KMS-11 (cell line): Measurements from ENCODE around the gene DNASE1L2.

ENCODE experiments used
- H2AFZ ChIP-seq: fragments of 200-600 bp; sonication (generic); 2 replicates; pipeline ENCODE4 v1.6.1; 2016; ENCODE audit warnings: antibody characterized with exemption, mixed run types, low read depth
- H3K27ac ChIP-seq: fragments of 200-600 bp; sonication (generic); 2 replicates; pipeline ENCODE4 v1.6.1; 2016; ENCODE audit warnings: mild to moderate bottlenecking, mixed run types
- H3K27me3 ChIP-seq: fragments of 200-600 bp; sonication (generic); 2 replicates; pipeline ENCODE4 v1.6.1; 2017; ENCODE audit warnings: mild to moderate bottlenecking, low read depth, mixed run types, moderate library complexity; ENCODE audit not compliant: insufficient read depth
- H3K36me3 ChIP-seq: fragments of 200-600 bp; sonication (generic); 2 replicates; pipeline ENCODE4 v1.6.1; 2017; ENCODE audit warnings: mild to moderate bottlenecking, mixed run types; ENCODE audit not compliant: insufficient read depth
- H3K4me1 ChIP-seq: fragments of 200-600 bp; sonication (generic); 2 replicates; pipeline ENCODE4 v1.6.1; 2016; ENCODE audit warnings: mild to moderate bottlenecking, low read depth, mixed run types; ENCODE audit not compliant: poor library complexity, severe bottlenecking
- H3K4me2 ChIP-seq: fragments of 200-600 bp; sonication (generic); 2 replicates; pipeline ENCODE4 v1.7.0; 2016; ENCODE audit warnings: mild to moderate bottlenecking, mixed run types
- H3K4me3 ChIP-seq: fragments of 200-600 bp; sonication (generic); IDR thresholded peaks from 2 replicates; pipeline ENCODE4 v1.6.1; 2017; ENCODE audit warnings: low read depth, low read length, mixed read lengths; ENCODE audit not compliant: insufficient read depth
- H3K79me2 ChIP-seq: fragments of 200-600 bp; sonication (generic); 2 replicates; pipeline ENCODE4 v1.6.1; 2016; ENCODE audit warnings: low read depth, mixed run types; ENCODE audit not compliant: insufficient read depth
- H3K9ac ChIP-seq: fragments of 200-600 bp; sonication (generic); 2 replicates; pipeline ENCODE4 v1.6.1; 2016; ENCODE audit warnings: mild to moderate bottlenecking, mixed run types
- H4K20me1 ChIP-seq: fragments of 200-600 bp; sonication (generic); 2 replicates; pipeline ENCODE4 v1.6.1; 2016; ENCODE audit warnings: mild to moderate bottlenecking, mixed run types; ENCODE audit not compliant: insufficient read depth
- TF ChIP-seq, protein P1 (sequence below): fragments of 200-600 bp; sonication (generic); conservative IDR thresholded peaks from 2 replicates; pipeline ENCODE4 v1.6.1; 2017; ENCODE audit warnings: low read depth, mild to moderate bottlenecking, antibody characterized with exemption, low read length, moderate library complexity, mixed read lengths

The DNASE1L2 gene

DNA sequence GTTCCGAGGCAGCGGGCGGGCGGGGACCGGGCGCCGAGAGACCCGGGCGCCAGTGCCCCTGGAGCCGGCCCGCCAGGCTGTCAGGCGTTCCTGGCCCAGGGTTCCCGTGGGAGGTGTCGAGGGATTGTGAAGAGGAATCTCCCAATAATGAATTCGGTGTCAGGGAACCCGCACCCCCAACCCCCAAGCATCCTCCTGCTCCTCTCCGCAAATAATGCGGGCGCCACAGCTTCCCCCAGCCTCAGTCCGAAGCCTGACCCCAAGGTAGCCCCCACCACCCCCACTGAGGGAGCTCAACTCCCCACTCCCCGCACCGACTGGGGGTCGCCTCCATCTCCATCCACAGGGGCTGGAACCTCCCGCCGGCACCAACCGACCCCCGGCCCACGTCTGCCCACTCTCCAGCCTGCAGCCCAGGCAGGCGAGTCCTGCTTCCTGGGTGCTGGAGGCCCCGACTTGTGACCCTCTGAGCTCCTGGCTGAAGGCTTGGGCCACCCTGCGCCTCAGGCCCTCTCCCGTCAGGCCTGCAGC is 39.2 kb upstream of the DNASE1L2 start:
- Histone ChIP-seq H3K27ac (no peak overlapping the region), H2AFZ (no peak overlapping the region), H3K4me3 (no peak overlapping the region), H4K20me1 (no peaks in the 10 kb centered on the region), H3K27me3 (peaks cover 80% of the 10 kb centered on the region), H3K9ac (no peak overlapping the region), H3K4me2 (no peak overlapping the region), H3K79me2 (no peaks in the 10 kb centered on the region), H3K4me1 (no peaks in the 10 kb centered on the region), H3K36me3 (no peaks in the 10 kb centered on the region)
- TF ChIP-seq, protein P1, sequence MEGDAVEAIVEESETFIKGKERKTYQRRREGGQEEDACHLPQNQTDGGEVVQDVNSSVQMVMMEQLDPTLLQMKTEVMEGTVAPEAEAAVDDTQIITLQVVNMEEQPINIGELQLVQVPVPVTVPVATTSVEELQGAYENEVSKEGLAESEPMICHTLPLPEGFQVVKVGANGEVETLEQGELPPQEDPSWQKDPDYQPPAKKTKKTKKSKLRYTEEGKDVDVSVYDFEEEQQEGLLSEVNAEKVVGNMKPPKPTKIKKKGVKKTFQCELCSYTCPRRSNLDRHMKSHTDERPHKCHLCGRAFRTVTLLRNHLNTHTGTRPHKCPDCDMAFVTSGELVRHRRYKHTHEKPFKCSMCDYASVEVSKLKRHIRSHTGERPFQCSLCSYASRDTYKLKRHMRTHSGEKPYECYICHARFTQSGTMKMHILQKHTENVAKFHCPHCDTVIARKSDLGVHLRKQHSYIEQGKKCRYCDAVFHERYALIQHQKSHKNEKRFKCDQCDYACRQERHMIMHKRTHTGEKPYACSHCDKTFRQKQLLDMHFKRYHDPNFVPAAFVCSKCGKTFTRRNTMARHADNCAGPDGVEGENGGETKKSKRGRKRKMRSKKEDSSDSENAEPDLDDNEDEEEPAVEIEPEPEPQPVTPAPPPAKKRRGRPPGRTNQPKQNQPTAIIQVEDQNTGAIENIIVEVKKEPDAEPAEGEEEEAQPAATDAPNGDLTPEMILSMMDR = no peak

DNA sequence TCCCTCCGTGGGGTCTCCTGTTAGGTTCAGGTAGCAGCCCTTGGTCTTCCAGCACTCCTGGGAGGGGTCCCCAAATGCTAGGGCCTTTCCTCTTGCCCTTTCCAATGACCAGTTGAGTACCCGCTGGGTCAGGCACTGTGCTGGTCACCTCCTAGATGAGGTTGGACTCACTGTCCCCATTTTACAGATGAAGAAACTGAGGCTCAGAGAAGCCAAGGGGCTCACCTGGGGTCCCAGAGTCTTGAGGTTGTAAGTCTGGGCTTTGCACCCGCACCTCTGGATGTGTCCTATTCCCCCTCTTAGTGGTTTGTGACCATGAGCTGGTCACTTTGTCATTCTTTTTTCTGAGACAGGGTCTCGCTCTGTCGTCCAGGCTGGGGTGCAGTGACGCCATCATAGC is 38.5 kb upstream of the DNASE1L2 start:
- no peak overlapping the region for H3K4me3 ChIP-seq
- peaks cover 82% of the 10 kb centered on the region for H3K27me3 ChIP-seq
- TF ChIP-seq, protein P1 = no peak

DNA sequence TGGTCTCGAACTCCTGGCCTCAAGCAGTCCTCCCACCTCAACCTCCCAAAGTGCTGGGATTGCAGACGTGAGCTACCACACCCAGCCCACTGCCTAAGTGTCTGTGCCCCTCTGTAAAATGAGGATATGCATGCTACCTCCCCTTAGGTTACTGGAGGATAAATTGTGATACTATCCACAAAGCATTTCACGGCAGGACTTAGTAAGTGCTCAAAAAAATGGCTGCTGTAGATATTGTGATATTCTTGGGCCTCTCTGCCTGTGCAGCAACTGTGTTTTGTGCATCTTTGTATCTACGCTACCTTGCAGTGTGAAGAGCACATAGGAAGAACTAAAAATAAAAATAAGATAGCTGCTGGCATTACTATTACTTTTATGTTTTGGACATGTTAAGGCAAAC is 38.0 kb upstream of the DNASE1L2 start:
- no peak overlapping the region for H3K9ac ChIP-seq
- no peak overlapping the region for H3K27ac ChIP-seq
- no peak overlapping the region for H3K4me3 ChIP-seq
- no peaks in the 10 kb centered on the region for H3K4me1 ChIP-seq
- H4K20me1 ChIP-seq = no peaks in the 10 kb centered on the region
- no peaks in the 10 kb centered on the region for H3K36me3 ChIP-seq
- peaks cover 77% of the 10 kb centered on the region for H3K27me3 ChIP-seq
- TF ChIP-seq, protein P1 = no peak
- no peak overlapping the region for H2AFZ ChIP-seq
- no peaks in the 10 kb centered on the region for H3K79me2 ChIP-seq
- no peak overlapping the region for H3K4me2 ChIP-seq

More for the DNA sequence above, 38.5 kb upstream of the DNASE1L2 start:
- no peaks in the 10 kb centered on the region for H3K36me3 ChIP-seq
- no peak overlapping the region for H3K4me2 ChIP-seq
- no peak overlapping the region for H3K9ac ChIP-seq
- H2AFZ ChIP-seq = no peak overlapping the region
- H3K79me2 ChIP-seq = no peaks in the 10 kb centered on the region
- no peaks in the 10 kb centered on the region for H4K20me1 ChIP-seq
- H3K4me1 ChIP-seq = no peaks in the 10 kb centered on the region
- no peak overlapping the region for H3K27ac ChIP-seq

DNA sequence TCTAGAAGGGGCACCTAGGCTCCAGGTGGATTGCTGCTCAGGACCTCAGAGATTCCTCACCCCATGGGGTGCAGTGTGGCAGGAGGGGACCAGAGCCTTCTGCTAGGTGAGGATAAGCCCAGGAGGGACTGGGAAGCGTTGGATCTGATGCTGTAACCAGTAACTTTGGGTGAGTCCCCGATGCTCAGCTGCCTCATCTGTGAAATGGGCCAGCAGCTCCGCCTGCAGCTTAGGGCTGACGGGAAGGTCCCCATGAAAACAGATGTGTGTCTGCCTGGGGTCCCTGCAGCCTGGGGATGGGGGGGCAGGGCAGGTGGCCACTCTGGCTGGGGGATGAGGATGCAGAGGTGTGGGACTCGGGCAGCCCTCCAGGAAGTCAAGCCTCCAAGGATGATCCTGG is 37.1 kb upstream of the DNASE1L2 start:
- no peak overlapping the region for H3K4me3 ChIP-seq
- no peak overlapping the region for H2AFZ ChIP-seq
- H4K20me1 ChIP-seq = no peaks in the 10 kb centered on the region
- H3K79me2 ChIP-seq = no peaks in the 10 kb centered on the region
- H3K9ac ChIP-seq = no peak overlapping the region
- H3K4me1 ChIP-seq = no peaks in the 10 kb centered on the region
- no peak overlapping the region for H3K27ac ChIP-seq
- no peak overlapping the region for H3K4me2 ChIP-seq
- peaks cover 69% of the 10 kb centered on the region for H3K27me3 ChIP-seq
- TF ChIP-seq, protein P1 = no peak
- no peaks in the 10 kb centered on the region for H3K36me3 ChIP-seq
